ENCODE results near the gene C1QTNF2.

DNA sequence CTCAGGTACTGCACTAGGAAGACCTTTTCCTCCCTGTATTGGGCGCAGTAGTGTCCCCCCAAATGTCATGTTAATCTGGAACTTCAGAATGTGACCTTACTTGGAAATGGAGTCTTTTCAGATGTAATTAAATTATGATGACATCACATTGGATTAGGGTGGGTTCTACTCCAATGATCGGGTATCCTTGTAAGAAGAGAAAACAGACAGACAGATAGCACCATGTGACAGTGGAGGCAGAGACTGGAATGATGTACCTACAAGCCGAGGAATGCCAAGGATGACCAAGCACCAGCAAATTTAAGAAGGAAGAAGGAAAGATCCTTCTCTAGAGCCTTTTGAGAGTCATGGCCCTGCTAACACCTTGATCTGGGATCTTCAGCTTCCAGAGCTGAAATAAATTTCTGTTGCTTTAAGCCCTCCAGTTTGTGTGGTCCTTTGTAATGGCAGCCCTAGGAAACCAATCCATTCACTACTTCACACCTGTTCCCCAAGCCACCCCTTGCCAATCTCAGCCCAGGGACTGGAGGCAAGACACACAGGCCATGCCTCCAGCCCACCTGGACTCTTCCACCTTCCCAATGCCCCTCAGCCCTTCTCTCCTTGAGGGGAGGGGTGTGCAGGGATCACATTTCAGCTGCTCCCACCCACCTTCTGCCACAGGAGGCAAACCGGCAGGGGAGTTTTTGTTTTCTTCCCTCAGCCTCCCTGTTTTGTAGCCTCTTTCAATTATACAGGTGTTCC lies 59.7 kb downstream of the C1QTNF2 start:
- TF ChIP-seq FOXA1 (IDR thresholded peaks at IDR 0.05) = no peak
- no peak for TF ChIP-seq FOXM1 (IDR thresholded peaks at IDR 0.05; ENCODE audit: borderline replicate concordance)
- TF ChIP-seq BHLHE40 (IDR thresholded peaks at IDR 0.05; ENCODE audit: borderline replicate concordance) = no peak

Measured in HEK293T (cell line).